Epithelial cell of proximal tubule (primary cell): ENCODE data around the gene ENTHD1. TPM values are rescaled to one million over a fixed set of nuclear protein-coding genes. Genes with fewer than 3 reads are reported as not detected.

ENCODE experiments used
- DNase-seq: peaks from one replicate; pipeline ENCODE4 v3.0.0-alpha.2; 2011; ENCODE audit warnings: low read depth
- H3K4me3 ChIP-seq: 2 replicates; pipeline ENCODE4 v1.5.1; 2011; ENCODE audit warnings: low read depth, mild to moderate bottlenecking, low read length
- total RNA-seq: library from RNA; depleted of rRNA; stranded (reverse); fragments of >200 nt; gene quantifications from 2 replicates; pipeline ENCODE4 v1.2.3, GENCODE V29; 2015
- TF ChIP-seq, protein P1 (sequence below): conservative IDR thresholded peaks from 2 replicates; pipeline ENCODE4 v1.5.1; 2012; ENCODE audit warnings: low read depth, mild to moderate bottlenecking, low read length

The ENTHD1 gene
- total RNA-seq, 1 donor from 2014 or later, result not detected

DNA sequence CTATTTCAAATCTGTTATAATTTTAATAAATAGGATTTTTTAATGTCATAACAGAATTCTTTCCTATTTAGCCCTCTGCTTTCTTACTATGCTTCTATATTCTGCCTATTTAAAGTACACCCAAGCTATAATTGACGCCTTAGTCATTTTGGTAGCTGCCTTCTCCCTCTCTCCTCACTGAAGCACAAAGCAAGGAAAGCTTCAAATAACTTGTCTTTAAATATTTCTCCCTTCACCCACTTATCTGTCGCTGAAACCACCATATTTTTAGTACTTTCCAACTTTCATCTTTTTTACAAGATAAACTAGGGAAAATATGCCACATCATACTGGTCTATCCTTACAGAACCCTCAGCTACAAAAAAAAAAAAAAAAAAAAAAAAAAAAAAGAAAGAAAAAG, 127.9 kb downstream of the ENTHD1 start:
- DNase-seq, result no peak
- no peak overlapping the region for H3K4me3 ChIP-seq
- TF ChIP-seq, protein P1, sequence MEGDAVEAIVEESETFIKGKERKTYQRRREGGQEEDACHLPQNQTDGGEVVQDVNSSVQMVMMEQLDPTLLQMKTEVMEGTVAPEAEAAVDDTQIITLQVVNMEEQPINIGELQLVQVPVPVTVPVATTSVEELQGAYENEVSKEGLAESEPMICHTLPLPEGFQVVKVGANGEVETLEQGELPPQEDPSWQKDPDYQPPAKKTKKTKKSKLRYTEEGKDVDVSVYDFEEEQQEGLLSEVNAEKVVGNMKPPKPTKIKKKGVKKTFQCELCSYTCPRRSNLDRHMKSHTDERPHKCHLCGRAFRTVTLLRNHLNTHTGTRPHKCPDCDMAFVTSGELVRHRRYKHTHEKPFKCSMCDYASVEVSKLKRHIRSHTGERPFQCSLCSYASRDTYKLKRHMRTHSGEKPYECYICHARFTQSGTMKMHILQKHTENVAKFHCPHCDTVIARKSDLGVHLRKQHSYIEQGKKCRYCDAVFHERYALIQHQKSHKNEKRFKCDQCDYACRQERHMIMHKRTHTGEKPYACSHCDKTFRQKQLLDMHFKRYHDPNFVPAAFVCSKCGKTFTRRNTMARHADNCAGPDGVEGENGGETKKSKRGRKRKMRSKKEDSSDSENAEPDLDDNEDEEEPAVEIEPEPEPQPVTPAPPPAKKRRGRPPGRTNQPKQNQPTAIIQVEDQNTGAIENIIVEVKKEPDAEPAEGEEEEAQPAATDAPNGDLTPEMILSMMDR, result no peak

GRCh38 chr22:39765046-39765445, 128.5 kb downstream of the ENTHD1 start:
- TF ChIP-seq, protein P1, result no peak
- no peak overlapping the region for H3K4me3 ChIP-seq
- no peak for DNase-seq

- DNase-seq, result no peak
- no peak overlapping the region for H3K4me3 ChIP-seq
- TF ChIP-seq, protein P1, result no peak
These were observed 130.3 kb downstream of the ENTHD1 start for GRCh38 chr22:39763276-39763675.

- TF ChIP-seq, protein P1, result no peak
- no peak for DNase-seq
- H3K4me3 ChIP-seq, result no peak overlapping the region
These were observed 142.8 kb downstream of the ENTHD1 start for GRCh38 chr22:39750759-39751158.

GRCh38 chr22:39748877-39749276, 144.7 kb downstream of the ENTHD1 start:
- TF ChIP-seq, protein P1, result no peak
- H3K4me3 ChIP-seq, result no peak overlapping the region
- no peak for DNase-seq

DNA sequence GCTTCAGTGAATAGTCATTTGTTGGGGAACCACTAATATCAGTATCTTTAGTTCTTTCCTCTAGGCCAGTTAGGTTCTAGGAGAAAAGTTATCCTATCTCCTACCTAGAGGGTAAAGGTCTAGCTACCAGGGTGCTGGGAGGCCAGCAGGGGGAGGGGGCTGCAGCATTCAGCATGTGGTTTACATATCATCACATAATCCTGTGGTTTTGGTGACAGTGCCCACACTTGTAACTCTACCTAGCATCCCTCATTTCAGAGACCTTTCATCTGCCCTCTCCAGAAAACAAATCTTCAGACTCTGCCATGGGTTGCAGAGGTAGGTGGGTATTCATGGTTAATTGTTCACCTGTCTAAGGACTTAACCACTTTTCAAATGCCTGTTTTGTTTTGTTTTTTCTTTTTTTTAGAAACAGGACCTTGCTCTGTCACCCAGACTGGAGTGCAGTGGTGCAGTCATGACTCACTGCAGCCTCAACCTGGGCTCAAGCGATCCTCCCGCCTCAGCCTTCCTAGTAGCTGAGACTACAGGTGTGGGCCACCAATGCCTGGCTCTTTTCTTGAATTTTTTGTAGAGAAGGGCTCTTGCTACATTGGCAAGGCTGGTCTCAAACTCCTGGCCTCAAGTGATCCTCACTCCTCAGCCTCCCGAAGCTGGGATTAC, 146.8 kb downstream of the ENTHD1 start:
- TF ChIP-seq, protein P1, result no peak
- no peak overlapping the region for H3K4me3 ChIP-seq
- DNase-seq, result no peak

DNA sequence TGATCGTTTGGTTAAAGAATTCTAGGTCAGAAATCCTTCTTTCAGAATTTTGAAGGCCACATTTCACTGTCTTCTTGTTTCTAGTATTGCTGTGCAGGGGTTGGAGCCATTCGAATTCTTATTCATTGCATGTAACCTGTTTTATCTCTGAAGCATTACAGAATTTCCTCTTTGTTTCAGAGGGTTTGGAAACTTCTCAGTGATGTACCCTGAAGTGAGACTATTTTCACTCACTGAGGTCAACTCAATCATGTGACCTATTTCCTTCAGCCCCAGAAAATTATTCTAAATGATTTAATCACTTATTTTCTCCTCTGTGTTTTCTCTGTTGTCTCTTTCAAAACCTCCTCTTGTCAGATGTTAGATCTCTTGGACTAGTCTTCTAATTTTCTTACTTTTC, 147.8 kb downstream of the ENTHD1 start:
- TF ChIP-seq, protein P1, result no peak
- no peak for DNase-seq
- H3K4me3 ChIP-seq, result no peak overlapping the region
